Astrocyte (in vitro differentiated cells and primary cell): ENCODE data around the gene AP4S1. TPM values are rescaled to one million over a fixed set of nuclear protein-coding genes. Genes with fewer than 3 reads are reported as not detected.

Source experiments
- DNase-seq: peaks from one replicate; pipeline ENCODE4 v3.0.0-alpha.2; 2010; ENCODE audit warnings: low read depth
- FAIRE-seq: peaks from 2 replicates; lab custom pipeline; 2011; peaks lifted over from hg19 to GRCh38; lab: Jason Lieb, UNC
- H2AFZ ChIP-seq: 2 replicates; pipeline ENCODE4 v1.6.0; 2012; ENCODE audit warnings: low read depth, low read length, inconsistent platforms
- H3K27ac ChIP-seq: 2 replicates; pipeline ENCODE4 v1.5.1; 2011; ENCODE audit warnings: low read depth, low read length, inconsistent platforms
- H3K27me3 ChIP-seq: 2 replicates; pipeline ENCODE4 v1.6.0; 2011; ENCODE audit warnings: low read length, inconsistent platforms; ENCODE audit not compliant: insufficient read depth
- H3K36me3 ChIP-seq: 2 replicates; pipeline ENCODE4 v1.5.1; 2011; ENCODE audit warnings: low read length, inconsistent platforms; ENCODE audit not compliant: insufficient read depth
- H3K4me1 ChIP-seq: 2 replicates; pipeline ENCODE4 v1.5.1; 2011; ENCODE audit warnings: low read length, inconsistent platforms; ENCODE audit not compliant: insufficient read depth
- H3K4me2 ChIP-seq: 2 replicates; pipeline ENCODE4 v1.6.0; 2012; ENCODE audit warnings: low read length, inconsistent platforms
- H3K4me3 ChIP-seq: 2 replicates; pipeline ENCODE4 v1.5.1; 2011; ENCODE audit warnings: low read depth, mild to moderate bottlenecking, low read length, inconsistent platforms; ENCODE audit not compliant: insufficient read depth
- H3K79me2 ChIP-seq: 2 replicates; pipeline ENCODE4 v1.6.0; 2012; ENCODE audit warnings: mild to moderate bottlenecking, low read length, inconsistent platforms; ENCODE audit not compliant: insufficient read depth
- H3K9ac ChIP-seq: 2 replicates; pipeline ENCODE4 v1.6.0; 2012; ENCODE audit warnings: mild to moderate bottlenecking, low read length, inconsistent platforms
- H3K9me3 ChIP-seq: 2 replicates; pipeline ENCODE4 v1.5.1; 2012; ENCODE audit warnings: low read depth, mild to moderate bottlenecking, low read length, inconsistent platforms; ENCODE audit not compliant: insufficient read depth
- H4K20me1 ChIP-seq: 2 replicates; pipeline ENCODE4 v1.6.0; 2012; ENCODE audit warnings: low read length, inconsistent platforms; ENCODE audit not compliant: insufficient read depth
- H3K27ac Mint-ChIP-seq: one replicate; pipeline ENCODE4 v1.8.0; 2021; ENCODE audit warnings: mild to moderate bottlenecking, mixed read lengths; ENCODE audit not compliant: unreplicated experiment
- H3K27me3 Mint-ChIP-seq: one replicate; pipeline ENCODE4 v1.8.0; 2021; ENCODE audit warnings: low read depth, mixed read lengths; ENCODE audit not compliant: unreplicated experiment
- H3K36me3 Mint-ChIP-seq: one replicate; pipeline ENCODE4 v1.8.0; 2021; ENCODE audit warnings: low read depth, mixed read lengths; ENCODE audit not compliant: unreplicated experiment
- H3K4me1 Mint-ChIP-seq: one replicate; pipeline ENCODE4 v1.8.0; 2021; ENCODE audit warnings: low read depth, mixed read lengths; ENCODE audit not compliant: unreplicated experiment
- H3K4me3 Mint-ChIP-seq: one replicate; pipeline ENCODE4 v1.8.0; 2021; ENCODE audit warnings: mild to moderate bottlenecking, moderate library complexity, mixed read lengths; ENCODE audit not compliant: unreplicated experiment
- H3K9me3 Mint-ChIP-seq: one replicate; pipeline ENCODE4 v1.8.0; 2021; ENCODE audit warnings: mild to moderate bottlenecking, mixed read lengths; ENCODE audit not compliant: unreplicated experiment
- EZH2 ChIP-seq: IDR thresholded peaks from 2 replicates; pipeline ENCODE4 v1.6.1; 2012; ENCODE audit warnings: mild to moderate bottlenecking, low read length, inconsistent platforms; ENCODE audit not compliant: insufficient read depth
- total RNA-seq: library from RNA; stranded (reverse); gene quantifications from 2 replicates; pipeline ENCODE4 v1.2.1, GENCODE V29; 2021
- TF ChIP-seq, protein P1 (sequence below): IDR thresholded peaks from 2 replicates; pipeline ENCODE4 v1.5.1; 2011; ENCODE audit warnings: low read depth, mild to moderate bottlenecking, inconsistent platforms, low read length, moderate library complexity; ENCODE audit not compliant: insufficient read depth

AP4S1 gene
- total RNA-seq, 1 donor from 2014 or later = 5.7 TPM

GRCh38 chr14:31069343-31069742, 43.9 kb downstream of the AP4S1 start:
- Histone ChIP-seq H3K4me3 (no peak overlapping the region), H3K9me3 (no peaks in the 10 kb centered on the region), H3K9ac (no peak overlapping the region), H2AFZ (no peak overlapping the region), H3K4me1 (no peaks in the 10 kb centered on the region), H3K4me2 (no peak overlapping the region), H4K20me1 (no peaks in the 10 kb centered on the region), H3K36me3 (no peaks in the 10 kb centered on the region), H3K79me2 (no peaks in the 10 kb centered on the region), H3K27me3 (no peaks in the 10 kb centered on the region), H3K27ac (no peak overlapping the region)
- Mint-ChIP-seq H3K9me3 (no peaks in the 10 kb centered on the region), H3K27me3 (no peaks in the 10 kb centered on the region), H3K27ac (no peak overlapping the region), H3K4me3 (no peak overlapping the region), H3K36me3 (peaks cover 1% of the 10 kb centered on the region), H3K4me1 (peaks cover 12% of the 10 kb centered on the region)
- no peak for TF ChIP-seq EZH2
- TF ChIP-seq, protein P1, sequence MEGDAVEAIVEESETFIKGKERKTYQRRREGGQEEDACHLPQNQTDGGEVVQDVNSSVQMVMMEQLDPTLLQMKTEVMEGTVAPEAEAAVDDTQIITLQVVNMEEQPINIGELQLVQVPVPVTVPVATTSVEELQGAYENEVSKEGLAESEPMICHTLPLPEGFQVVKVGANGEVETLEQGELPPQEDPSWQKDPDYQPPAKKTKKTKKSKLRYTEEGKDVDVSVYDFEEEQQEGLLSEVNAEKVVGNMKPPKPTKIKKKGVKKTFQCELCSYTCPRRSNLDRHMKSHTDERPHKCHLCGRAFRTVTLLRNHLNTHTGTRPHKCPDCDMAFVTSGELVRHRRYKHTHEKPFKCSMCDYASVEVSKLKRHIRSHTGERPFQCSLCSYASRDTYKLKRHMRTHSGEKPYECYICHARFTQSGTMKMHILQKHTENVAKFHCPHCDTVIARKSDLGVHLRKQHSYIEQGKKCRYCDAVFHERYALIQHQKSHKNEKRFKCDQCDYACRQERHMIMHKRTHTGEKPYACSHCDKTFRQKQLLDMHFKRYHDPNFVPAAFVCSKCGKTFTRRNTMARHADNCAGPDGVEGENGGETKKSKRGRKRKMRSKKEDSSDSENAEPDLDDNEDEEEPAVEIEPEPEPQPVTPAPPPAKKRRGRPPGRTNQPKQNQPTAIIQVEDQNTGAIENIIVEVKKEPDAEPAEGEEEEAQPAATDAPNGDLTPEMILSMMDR = no peak
- FAIRE-seq (no peak), DNase-seq (no peak)

- FAIRE-seq (peak; percentile 50), DNase-seq (peak; percentile 99)
- Mint-ChIP-seq H3K27ac (peak overlapping the region; percentile 97), H3K4me3 (peak overlapping the region; percentile 45), H3K36me3 (peaks cover 1% of the 10 kb centered on the region), H3K27me3 (no peaks in the 10 kb centered on the region), H3K4me1 (peaks cover 12% of the 10 kb centered on the region), H3K9me3 (no peaks in the 10 kb centered on the region)
- Histone ChIP-seq H3K27ac (no peak overlapping the region), H3K9me3 (no peaks in the 10 kb centered on the region), H4K20me1 (no peaks in the 10 kb centered on the region), H3K4me3 (no peak overlapping the region), H3K27me3 (no peaks in the 10 kb centered on the region), H3K9ac (no peak overlapping the region), H3K4me2 (no peak overlapping the region), H2AFZ (no peak overlapping the region), H3K4me1 (no peaks in the 10 kb centered on the region), H3K36me3 (no peaks in the 10 kb centered on the region), H3K79me2 (no peaks in the 10 kb centered on the region)
- TF ChIP-seq, protein P1 = no peak
- no peak for TF ChIP-seq EZH2
These were observed 45.0 kb downstream of the AP4S1 start for GRCh38 chr14:31070431-31070830.

DNA sequence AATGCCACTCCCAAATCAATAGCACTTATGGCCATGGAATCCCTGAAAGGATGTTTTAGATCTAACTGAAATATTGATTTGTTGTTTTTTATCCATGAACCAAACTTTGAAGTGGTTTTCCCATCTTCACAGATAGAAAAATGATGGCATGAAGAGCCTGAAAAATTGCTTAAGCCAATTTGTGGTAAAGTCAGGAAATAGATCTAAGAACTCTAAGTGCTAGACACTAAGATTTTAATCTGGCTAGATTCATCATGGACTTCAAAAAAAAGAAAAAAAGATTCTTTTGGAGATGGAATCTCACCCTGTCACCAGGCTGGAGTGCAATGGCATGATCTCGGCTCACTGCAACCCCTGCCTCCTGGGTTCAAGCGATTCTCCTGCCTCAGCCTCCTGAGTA, 45.7 kb downstream of the AP4S1 start:
- no peaks in the 10 kb centered on the region for H3K4me1 ChIP-seq
- peaks cover 12% of the 10 kb centered on the region for H3K4me1 Mint-ChIP-seq
- no peak overlapping the region for H3K27ac ChIP-seq
- H3K79me2 ChIP-seq = no peaks in the 10 kb centered on the region
- H3K4me2 ChIP-seq = no peak overlapping the region
- H3K36me3 ChIP-seq = no peaks in the 10 kb centered on the region
- no peaks in the 10 kb centered on the region for H4K20me1 ChIP-seq
- no peak overlapping the region for H3K4me3 ChIP-seq
- peak overlapping the region; percentile 97 for H3K27ac Mint-ChIP-seq
- no peak overlapping the region for H2AFZ ChIP-seq
- H3K9me3 ChIP-seq = no peaks in the 10 kb centered on the region
- H3K9ac ChIP-seq = no peak overlapping the region
- no peaks in the 10 kb centered on the region for H3K27me3 Mint-ChIP-seq
- DNase-seq = peak; percentile 49
- TF ChIP-seq, protein P1 = no peak
- TF ChIP-seq EZH2 = no peak
- H3K27me3 ChIP-seq = no peaks in the 10 kb centered on the region
- H3K4me3 Mint-ChIP-seq = no peak overlapping the region
- H3K9me3 Mint-ChIP-seq = no peaks in the 10 kb centered on the region
- H3K36me3 Mint-ChIP-seq = peaks cover 1% of the 10 kb centered on the region
- FAIRE-seq = no peak
